ENCODE results near the gene UBTF. TPM values are rescaled to one million over a fixed set of nuclear protein-coding genes. Genes with fewer than 3 reads are reported as not detected.

Gene UBTF
- total and polyA plus RNA-seq, 2 of the 4 experiments (the other 2 are of a cell fraction) = 29.7 to 42.1 TPM

GRCh38 chr17:44205962-44206824 lies 13.3 kb downstream of the UBTF start:
- dilution Hi-C loops (cut with HindIII; ENCODE audit: low sequenced_read_pairs, unreplicated experiment) (no loop called here), in situ Hi-C loops (cut with MboI; ENCODE audit: low sequenced_read_pairs) (loop anchor here (25.0 kb wide), 2 partner anchors 306 to 431 kb away; partner anchors contain the start of gene GPATCH8), intact Hi-C loops (cut with micrococcal nuclease) (no loop called here)
- Histone ChIP-seq H4K8ac (ENCODE audit: low read depth in 2 of 2, low read length in 2 of 2) (no peak overlapping the region), H2AK5ac (ENCODE audit: low read depth, low read length) (no peak overlapping the region), H2AK9ac (replicated peaks; ENCODE audit: low read depth, low read length, poor library complexity) (no peak overlapping the region), H3K36me3 (ENCODE audit: control insufficient read depth, insufficient read depth, low read length) (peaks cover 36% of the 10 kb centered on the region), H3K4ac (ENCODE audit: low read depth, low read length) (no peak overlapping the region), H2BK5ac (ENCODE audit: low read depth, low read length, poor library complexity, severe bottlenecking) (no peak overlapping the region), H2BK20ac (ENCODE audit: low read depth, low read length) (no peak overlapping the region), H4K20me1 (ENCODE audit: insufficient read depth, low read length) (peaks cover 21% of the 10 kb centered on the region; the same call in 1 of the 2 replicates), H3K79me1 (ENCODE audit: low read depth in 1 of 2, low read length in 2 of 2) (peaks cover 11 to 48% of the 10 kb centered on the region in 2 experiments; a peak in 3 of 4 replicates), H4K5ac (ENCODE audit: low read depth, low read length) (no peak overlapping the region), H3K4me1 (ENCODE audit: control insufficient read depth, insufficient read depth, low read length) (peaks cover 22% of the 10 kb centered on the region), H3K27ac (ENCODE audit: insufficient read depth, low read length) (no peak overlapping the region), H3K9me1 (ENCODE audit: insufficient read depth, low read length) (peaks cover 26% of the 10 kb centered on the region), H3K4me2 (ENCODE audit: low read depth, low read length) (no peak overlapping the region), H3K4me3 (ENCODE audit: insufficient read depth, low read depth, low read length) (no peak overlapping the region), H2BK120ac (ENCODE audit: low read depth, low read length) (no peak overlapping the region), H2BK15ac (ENCODE audit: low read depth, low read length) (no peak overlapping the region), H3K23ac (ENCODE audit: low read depth, low read length) (no peak overlapping the region), H3K56ac (ENCODE audit: extremely low read depth, insufficient read depth, low read length) (no peak overlapping the region), H3K18ac (ENCODE audit: low read depth, low read length) (no peak overlapping the region), H3K27me3 (ENCODE audit: control insufficient read depth, insufficient read depth, low read length) (no peaks in the 10 kb centered on the region), H3K9me3 (ENCODE audit: control insufficient read depth, insufficient read depth, low read length) (no peaks in the 10 kb centered on the region), H3K14ac (replicated peaks; ENCODE audit: low read depth, low read length) (no peak overlapping the region), H3K9ac (ENCODE audit: low read depth, low read length) (no peak overlapping the region), H4K91ac (ENCODE audit: insufficient read depth, low read depth, low read length) (no peak overlapping the region), H2AFZ (replicated peaks; ENCODE audit: low read length, poor library complexity) (no peak overlapping the region)
- ChIA-PET CTCF (interaction anchor here (0.7 kb wide), 1 partner anchor 132 kb away, joined by 3 read pairs; no protein-coding TSS in a partner anchor), POLR2A (ENCODE audit: unreplicated experiment) (interaction anchor here (0.6 kb wide), 1 partner anchor 838 kb away, joined by 3 read pairs; no protein-coding TSS in a partner anchor)
- ATAC-seq (ENCODE audit: low read depth) = no peak
- no peak for DNase-seq
- TF ChIP-seq MAZ (IDR thresholded peaks at IDR 0.05; ENCODE audit: borderline replicate concordance, low read depth, low read length) (no peak), ELK1 (IDR thresholded peaks at IDR 0.05; ENCODE audit: borderline replicate concordance, low read depth, low read length) (no peak)
- TF ChIP-seq, protein P1, sequence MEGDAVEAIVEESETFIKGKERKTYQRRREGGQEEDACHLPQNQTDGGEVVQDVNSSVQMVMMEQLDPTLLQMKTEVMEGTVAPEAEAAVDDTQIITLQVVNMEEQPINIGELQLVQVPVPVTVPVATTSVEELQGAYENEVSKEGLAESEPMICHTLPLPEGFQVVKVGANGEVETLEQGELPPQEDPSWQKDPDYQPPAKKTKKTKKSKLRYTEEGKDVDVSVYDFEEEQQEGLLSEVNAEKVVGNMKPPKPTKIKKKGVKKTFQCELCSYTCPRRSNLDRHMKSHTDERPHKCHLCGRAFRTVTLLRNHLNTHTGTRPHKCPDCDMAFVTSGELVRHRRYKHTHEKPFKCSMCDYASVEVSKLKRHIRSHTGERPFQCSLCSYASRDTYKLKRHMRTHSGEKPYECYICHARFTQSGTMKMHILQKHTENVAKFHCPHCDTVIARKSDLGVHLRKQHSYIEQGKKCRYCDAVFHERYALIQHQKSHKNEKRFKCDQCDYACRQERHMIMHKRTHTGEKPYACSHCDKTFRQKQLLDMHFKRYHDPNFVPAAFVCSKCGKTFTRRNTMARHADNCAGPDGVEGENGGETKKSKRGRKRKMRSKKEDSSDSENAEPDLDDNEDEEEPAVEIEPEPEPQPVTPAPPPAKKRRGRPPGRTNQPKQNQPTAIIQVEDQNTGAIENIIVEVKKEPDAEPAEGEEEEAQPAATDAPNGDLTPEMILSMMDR (conservative IDR thresholded peaks at IDR 0.05; ENCODE audit: low read depth, low read length) = peak; percentile 28; the same call in 1 of the 2 replicates
- no TSS peak for BruUV-seq (replicated peaks)
- 64% methylated on average over 5 of the region's 13 CpGs; no CpG with 5 or more reads in 1 of the 2 experiments for WGBS, 2 experiments (ENCODE audit: extremely low coverage in 2 of 2, insufficient read length in 1 of 2)

Data from IMR-90 (cell line).